Mammary epithelial cell (primary cell): ENCODE results near the gene IL23R.

Experiments used
- EZH2 ChIP-seq: IDR thresholded peaks from 2 replicates; pipeline ENCODE4 v1.6.1; 2012; ENCODE audit warnings: low read length, inconsistent platforms, borderline replicate concordance
- TF ChIP-seq, protein P1 (sequence below), 2 donors: IDR thresholded peaks in 1 of 2; conservative IDR thresholded peaks in 1 of 2; 2 replicates each; pipeline ENCODE4 v1.5.1; 2011 to 2012; ENCODE audit warnings: inconsistent platforms in 2 of 2, low read length in 2 of 2, mild to moderate bottlenecking in 2 of 2, control low read depth in 1 of 2, low read depth in 1 of 2; ENCODE audit not compliant: insufficient read depth in 1 of 2; ENCODE audit errors: extremely low read depth in 1 of 2

DNA sequence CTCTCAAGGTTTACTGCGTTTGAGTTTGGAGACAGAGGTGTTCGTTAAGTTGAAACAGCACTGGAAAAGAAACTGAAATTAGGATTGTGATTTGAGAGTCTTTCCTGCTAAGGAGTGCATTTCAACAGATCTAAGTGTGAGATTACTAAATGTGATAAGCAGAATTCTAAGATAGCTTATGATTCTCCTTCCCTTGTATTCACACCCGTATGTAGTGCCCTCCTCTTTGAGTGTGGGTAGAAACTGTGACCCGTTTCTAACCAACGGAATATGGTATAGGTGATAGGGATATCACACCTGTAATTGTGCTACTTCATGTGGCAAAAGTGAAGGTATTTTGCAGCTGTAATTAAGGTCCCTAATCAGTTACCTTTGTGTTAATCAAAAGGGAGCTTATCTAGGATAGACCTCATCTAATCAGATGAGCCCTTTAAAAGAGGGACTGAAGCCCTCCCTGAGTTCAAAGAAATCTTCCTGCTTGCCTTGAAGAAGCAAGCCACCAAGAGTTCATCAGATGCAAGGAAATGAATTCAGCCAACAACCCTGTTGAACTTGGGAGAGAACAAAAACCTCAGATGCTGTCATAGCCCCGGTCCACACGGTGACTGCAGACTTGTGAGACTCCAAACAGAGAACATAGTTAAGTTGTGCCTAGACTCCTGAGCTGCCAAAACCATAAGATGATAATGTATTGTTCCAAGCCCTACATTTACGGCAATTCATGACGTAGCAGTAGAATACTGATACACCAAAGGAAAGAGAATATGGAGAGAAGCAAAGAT, 128.8 kb downstream of the IL23R start:
- TF ChIP-seq, protein P1, sequence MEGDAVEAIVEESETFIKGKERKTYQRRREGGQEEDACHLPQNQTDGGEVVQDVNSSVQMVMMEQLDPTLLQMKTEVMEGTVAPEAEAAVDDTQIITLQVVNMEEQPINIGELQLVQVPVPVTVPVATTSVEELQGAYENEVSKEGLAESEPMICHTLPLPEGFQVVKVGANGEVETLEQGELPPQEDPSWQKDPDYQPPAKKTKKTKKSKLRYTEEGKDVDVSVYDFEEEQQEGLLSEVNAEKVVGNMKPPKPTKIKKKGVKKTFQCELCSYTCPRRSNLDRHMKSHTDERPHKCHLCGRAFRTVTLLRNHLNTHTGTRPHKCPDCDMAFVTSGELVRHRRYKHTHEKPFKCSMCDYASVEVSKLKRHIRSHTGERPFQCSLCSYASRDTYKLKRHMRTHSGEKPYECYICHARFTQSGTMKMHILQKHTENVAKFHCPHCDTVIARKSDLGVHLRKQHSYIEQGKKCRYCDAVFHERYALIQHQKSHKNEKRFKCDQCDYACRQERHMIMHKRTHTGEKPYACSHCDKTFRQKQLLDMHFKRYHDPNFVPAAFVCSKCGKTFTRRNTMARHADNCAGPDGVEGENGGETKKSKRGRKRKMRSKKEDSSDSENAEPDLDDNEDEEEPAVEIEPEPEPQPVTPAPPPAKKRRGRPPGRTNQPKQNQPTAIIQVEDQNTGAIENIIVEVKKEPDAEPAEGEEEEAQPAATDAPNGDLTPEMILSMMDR (conservative IDR thresholded peaks at IDR 0.05 in 1 of 2, IDR thresholded peaks at IDR 0.05 in 1 of 2; ENCODE audit: extremely low read depth in 1 of 2, insufficient read depth in 1 of 2, low read depth in 1 of 2, low read length in 2 of 2) = no peak
- no peak for TF ChIP-seq EZH2
